BJ (cell line): ENCODE measurements around the gene MRPL54. TPM values are rescaled to one million over a fixed set of nuclear protein-coding genes. Genes with fewer than 3 reads are reported as not detected.

Experiments used
- CTCF ChIA-PET: fragments of 350-600 bp; formaldehyde crosslinking; extraction: SDS; loops from one replicate; lab custom pipeline; 2021; ENCODE audit warnings: antibody characterized with exemption, inconsistent platforms; lab: Yijun Ruan, JAX
- POLR2A ChIA-PET: fragments of 300-600 bp; sonication (Branson Sonifier 250); formaldehyde crosslinking; extraction: SDS; loops from one replicate; lab custom pipeline; 2021; ENCODE audit warnings: antibody characterized with exemption; lab: Charles Lee
- DNase-seq: peaks from one replicate; pipeline ENCODE4 v3.0.0-alpha.2; 2011; ENCODE audit warnings: low read depth
- H3K27me3 ChIP-seq: 2 replicates; pipeline ENCODE4 v1.6.0; 2011; ENCODE audit warnings: low read length; ENCODE audit not compliant: control insufficient read depth, insufficient read depth
- H3K36me3 ChIP-seq: 2 replicates; pipeline ENCODE4 v1.5.1; 2011; ENCODE audit warnings: low read length; ENCODE audit not compliant: control insufficient read depth, insufficient read depth
- H3K4me3 ChIP-seq: 2 replicates; pipeline ENCODE4 v1.5.1; 2011; ENCODE audit warnings: low read depth, mild to moderate bottlenecking, control low read depth, low read length
- CTCF ChIP-seq: IDR thresholded peaks from 2 replicates; pipeline ENCODE4 v1.5.1; 2011; ENCODE audit warnings: low read depth, mild to moderate bottlenecking, control low read depth, inconsistent platforms, low read length, moderate library complexity; ENCODE audit not compliant: insufficient read depth
- polyA plus RNA-seq: library from polyadenylated mRNA; depleted of rRNA; stranded (reverse); fragments of >200 nt; gene quantifications from 2 replicates; pipeline ENCODE4 v1.2.3, GENCODE V29; 2011

Gene MRPL54
- polyA plus RNA-seq, 1 experiment, result 77.7 TPM

GRCh38 chr19:3774621-3775373 lies 12.3 kb downstream of the MRPL54 start:
- Histone ChIP-seq H3K36me3 (no peaks in the 10 kb centered on the region), H3K27me3 (no peaks in the 10 kb centered on the region; the same call in 1 of the 2 replicates), H3K4me3 (no peak overlapping the region)
- ChIA-PET POLR2A (no interaction called here), CTCF (no interaction called here)
- TF ChIP-seq CTCF, result no peak
- DNase-seq, result no peak

GRCh38 chr19:3775374-3775711 lies 12.9 kb downstream of the MRPL54 start:
- no peaks in the 10 kb centered on the region for H3K36me3 ChIP-seq
- H3K4me3 ChIP-seq, result no peak overlapping the region
- DNase-seq, result no peak
- no peaks in the 10 kb centered on the region; the same call in 1 of the 2 replicates for H3K27me3 ChIP-seq
- no peak for TF ChIP-seq CTCF
- ChIA-PET CTCF (no interaction called here), POLR2A (no interaction called here)

GRCh38 chr19:3775831-3776230 lies 13.3 kb downstream of the MRPL54 start:
- no peaks in the 10 kb centered on the region for H3K36me3 ChIP-seq
- CTCF ChIA-PET, result no interaction called here
- no peak overlapping the region for H3K4me3 ChIP-seq
- H3K27me3 ChIP-seq, result no peaks in the 10 kb centered on the region; the same call in 1 of the 2 replicates
- no peak for TF ChIP-seq CTCF
- POLR2A ChIA-PET, result no interaction called here
- no peak for DNase-seq

GRCh38 chr19:3776479-3777040 lies 14.1 kb downstream of the MRPL54 start:
- POLR2A ChIA-PET, result no interaction called here
- DNase-seq, result no peak
- no peaks in the 10 kb centered on the region for H3K36me3 ChIP-seq
- TF ChIP-seq CTCF, result no peak
- H3K27me3 ChIP-seq, result no peaks in the 10 kb centered on the region; the same call in 1 of the 2 replicates
- H3K4me3 ChIP-seq, result no peak overlapping the region
- CTCF ChIA-PET, result no interaction called here

GRCh38 chr19:3778104-3778867 lies 15.8 kb downstream of the MRPL54 start:
- ChIA-PET POLR2A (no interaction called here), CTCF (no interaction called here)
- no peaks in the 10 kb centered on the region for H3K36me3 ChIP-seq
- no peak for DNase-seq
- H3K4me3 ChIP-seq, result no peak overlapping the region
- H3K27me3 ChIP-seq, result no peaks in the 10 kb centered on the region; the same call in 1 of the 2 replicates
- TF ChIP-seq CTCF, result no peak
